NT2/D1 (cell line): Measurements from ENCODE around the gene MTCH1.

Source experiments
- SUZ12 ChIP-seq: IDR thresholded peaks from 2 replicates; pipeline ENCODE4 v1.6.1; 2011; ENCODE audit not compliant: insufficient read length, insufficient read depth; ENCODE audit errors: extremely low read depth
- ZNF274 ChIP-seq: IDR thresholded peaks from 2 replicates; pipeline ENCODE4 v1.6.1; 2011; ENCODE audit warnings: mild to moderate bottlenecking, low read depth, low read length

DNA sequence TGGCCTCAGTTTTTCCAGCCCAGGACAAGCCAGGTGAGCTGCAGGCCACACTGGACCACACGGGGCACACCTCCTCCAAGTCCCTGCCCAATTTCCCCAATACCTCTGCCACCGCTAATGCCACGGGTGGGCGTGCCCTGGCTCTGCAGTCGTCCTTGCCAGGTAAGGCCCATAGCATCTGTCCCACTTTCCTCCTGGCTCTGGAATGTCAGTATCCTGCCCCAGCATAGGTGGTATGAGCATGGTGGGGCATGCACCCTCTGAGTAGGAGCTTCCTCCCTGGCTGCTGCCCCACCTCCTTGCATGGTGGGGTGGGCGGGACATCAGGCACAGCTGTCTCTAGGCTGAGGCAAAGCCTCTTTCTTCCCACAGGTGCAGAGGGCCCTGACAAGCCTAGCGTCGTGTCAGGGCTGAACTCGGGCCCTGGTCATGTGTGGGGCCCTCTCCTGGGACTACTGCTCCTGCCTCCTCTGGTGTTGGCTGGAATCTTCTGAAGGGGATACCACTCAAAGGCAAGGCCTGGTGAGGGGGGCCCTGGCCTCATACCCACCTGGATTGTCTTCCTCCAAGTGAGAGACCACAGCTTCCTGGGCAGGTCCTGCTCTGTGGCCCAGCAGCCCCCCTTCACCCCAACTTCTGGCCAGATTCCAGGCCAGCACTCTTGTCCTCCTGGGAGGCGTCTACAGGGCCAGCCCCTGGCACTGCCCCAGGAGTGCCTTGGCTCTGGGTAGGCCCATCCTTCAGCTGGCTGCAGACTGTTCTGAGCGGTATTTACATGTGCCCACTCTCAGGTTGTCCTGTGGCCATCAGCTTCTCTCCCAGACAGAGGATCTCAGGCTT, 22.3 kb downstream of the MTCH1 start:
- no peak for TF ChIP-seq SUZ12
- no peak for TF ChIP-seq ZNF274
